Forelimb muscle (tissue), 1 donor: ENCODE measurements around the gene AGAP6. TPM values are rescaled to one million over a fixed set of nuclear protein-coding genes. Genes with fewer than 3 reads are reported as not detected.
"Not testable (repeated sequence)": the region's sequence is repeated elsewhere in the genome, so short reads cannot be mapped to it uniquely, and the experiment has no call there.

Source experiments
- DNase-seq: peaks from one replicate; pipeline ENCODE4 v3.0.0-alpha.2; 2013; ENCODE audit warnings: low read depth
- polyA plus RNA-seq: library from polyadenylated mRNA; unstranded; fragments of 120-200 nt; gene quantifications from one replicate; pipeline ENCODE4 v1.2.1, GENCODE V29; 2013; ENCODE audit not compliant: insufficient read length

AGAP6 gene
- polyA plus RNA-seq, 1 donor: 18.5 TPM

DNA sequence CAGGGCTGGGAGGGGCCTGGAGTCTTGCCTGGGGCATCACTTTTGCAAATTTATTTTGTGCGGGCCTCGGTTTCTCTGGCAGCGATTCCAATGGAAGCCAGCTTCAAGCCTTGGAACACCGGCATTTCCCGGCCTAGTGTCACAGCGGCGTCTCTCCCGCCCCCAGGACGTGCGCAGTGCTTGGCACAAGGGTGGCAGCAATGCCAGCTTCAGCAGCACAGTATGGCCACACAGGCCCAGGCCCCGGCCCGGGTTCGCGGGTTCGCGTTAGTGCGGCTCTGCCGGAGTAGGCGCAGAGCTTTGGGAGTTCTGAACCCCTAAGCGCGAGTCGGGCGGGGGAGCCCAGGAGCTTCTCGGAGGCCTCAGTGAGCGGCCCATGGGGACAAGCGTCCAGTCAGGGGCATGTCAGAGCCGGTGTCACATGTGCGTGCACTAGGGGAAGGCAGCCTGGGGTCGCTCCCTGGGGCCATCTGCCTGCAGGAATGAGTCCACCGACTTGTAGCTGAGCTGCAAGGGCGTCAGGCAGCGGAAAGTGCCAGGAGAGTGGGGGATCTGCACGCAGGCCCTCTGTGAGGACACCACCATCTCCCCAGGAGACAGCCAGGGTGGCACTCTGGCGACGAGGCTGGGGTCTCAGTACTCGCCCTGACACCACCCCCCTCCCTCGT, 36.6 kb downstream of the AGAP6 start:
- not testable (repeated sequence) for DNase-seq

- no peak for DNase-seq
Measured at GRCh38 chr10:50025627-50026026, 37.4 kb downstream of the AGAP6 start.

DNA sequence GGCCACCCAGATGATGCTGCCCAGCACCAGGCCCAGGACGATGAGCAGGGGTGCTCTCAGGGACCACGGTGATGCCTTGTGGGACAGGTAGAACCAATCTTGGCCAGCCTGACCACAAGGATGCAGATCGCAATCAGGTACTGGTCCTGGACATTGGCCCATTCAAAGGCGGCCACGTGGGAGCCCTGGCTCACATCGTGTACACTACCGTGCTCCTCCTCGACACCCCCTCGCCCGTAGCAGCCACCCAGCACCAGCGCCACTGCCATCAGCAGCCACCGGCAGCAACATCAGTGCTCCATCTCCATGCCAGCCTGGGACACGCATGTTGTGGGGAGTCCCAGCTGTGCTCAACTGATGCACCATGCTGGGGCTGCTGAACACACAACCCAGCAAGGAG, 39.0 kb downstream of the AGAP6 start:
- DNase-seq: no peak

DNA sequence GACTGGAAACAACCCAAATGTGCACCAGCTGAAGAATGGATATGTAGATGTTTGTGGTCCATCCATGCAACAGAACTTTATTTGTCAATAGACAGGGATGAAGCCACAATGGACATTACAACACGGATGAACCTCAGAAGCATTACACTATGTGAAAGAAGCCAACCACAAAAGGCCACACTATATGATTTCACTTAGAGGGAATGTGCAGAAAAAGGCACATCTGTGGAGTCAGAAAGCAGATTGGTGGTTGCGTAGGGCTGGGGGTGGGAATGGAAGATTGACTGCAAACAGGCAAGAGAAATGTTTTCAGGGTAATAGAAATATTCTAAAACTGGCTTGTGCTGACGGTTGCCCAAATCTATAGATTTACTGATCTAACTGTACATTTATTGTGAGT, 45.3 kb downstream of the AGAP6 start:
- no peak for DNase-seq

- not testable (repeated sequence) for DNase-seq
Measured at GRCh38 chr10:50035337-50035736, 47.1 kb downstream of the AGAP6 start.

GRCh38 chr10:50044941-50045664, 56.9 kb downstream of the AGAP6 start:
- DNase-seq: no peak

DNA sequence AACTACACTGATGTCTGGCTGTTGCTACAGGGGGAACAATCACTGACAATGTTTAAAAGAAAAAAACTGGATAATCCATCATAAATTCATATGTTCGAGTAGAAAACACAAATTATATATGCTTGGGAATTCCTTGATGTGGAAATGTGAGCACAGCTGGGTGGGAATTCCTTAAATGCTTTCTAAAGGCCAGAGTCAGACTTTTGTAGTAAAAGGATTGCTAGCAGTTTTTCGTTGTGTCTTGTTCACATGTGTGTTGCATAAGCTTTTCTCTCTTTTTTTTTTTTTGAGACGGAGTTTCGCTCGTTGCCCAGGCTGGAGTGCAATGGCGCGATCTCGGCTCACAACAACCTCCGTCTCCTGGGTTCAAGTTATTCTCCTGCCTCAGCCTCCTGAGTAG, 58.3 kb downstream of the AGAP6 start:
- not testable (repeated sequence) for DNase-seq

DNA sequence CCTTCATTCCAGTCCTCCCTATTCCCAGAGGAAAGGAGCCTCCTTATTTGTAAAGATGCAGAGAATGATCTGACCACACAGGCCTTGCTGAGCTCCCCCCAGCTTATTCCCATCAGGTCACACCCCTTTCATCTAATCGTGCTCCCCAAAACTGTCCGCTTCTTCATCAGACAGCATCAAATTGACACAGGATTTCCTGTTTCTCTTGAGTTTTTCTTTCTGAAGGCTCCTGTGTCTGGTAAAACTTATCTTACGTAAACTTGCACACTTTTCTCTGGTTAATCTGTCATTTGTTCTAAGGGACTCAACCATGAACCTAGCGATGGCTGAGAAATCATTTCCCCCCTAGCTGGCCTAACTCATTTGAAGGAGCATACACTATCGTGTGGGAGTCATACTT, 59.4 kb downstream of the AGAP6 start:
- DNase-seq: not testable (repeated sequence)

DNA sequence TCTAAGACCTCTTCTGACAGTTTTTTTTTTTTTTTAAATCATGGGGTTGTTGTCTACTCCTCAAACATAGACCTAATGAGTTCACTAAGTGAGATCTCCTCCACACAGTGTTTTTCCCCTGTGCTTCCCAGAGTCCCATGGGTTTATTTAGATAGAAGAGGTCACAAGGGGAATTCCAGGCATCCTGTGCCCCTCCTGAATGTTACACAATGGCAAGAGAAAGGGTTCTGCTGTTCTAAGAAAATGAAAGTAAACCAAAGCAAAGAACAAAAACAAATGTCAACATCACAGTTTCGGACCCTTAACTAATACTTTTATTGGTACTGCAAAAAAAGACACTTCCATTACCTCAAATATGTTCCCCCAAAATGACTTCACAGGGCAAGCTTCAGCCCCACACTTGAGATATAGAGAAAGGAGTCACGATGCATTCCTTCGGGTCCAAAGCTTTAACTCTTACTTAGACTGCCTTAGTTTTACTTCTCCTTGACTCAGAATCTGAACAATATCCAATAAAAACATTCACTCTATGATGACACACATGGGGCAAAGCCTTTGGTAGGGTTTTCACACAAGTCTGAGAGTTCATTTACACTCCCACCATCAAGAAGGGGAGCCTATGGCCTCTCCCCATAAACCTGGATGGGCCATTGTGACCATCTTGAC, 63.9 kb downstream of the AGAP6 start:
- not testable (repeated sequence) for DNase-seq

- DNase-seq: not testable (repeated sequence)
Measured at GRCh38 chr10:50052778-50053376, 64.7 kb downstream of the AGAP6 start.

GRCh38 chr10:50055494-50056292, 67.5 kb downstream of the AGAP6 start:
- DNase-seq: not testable (repeated sequence)

DNA sequence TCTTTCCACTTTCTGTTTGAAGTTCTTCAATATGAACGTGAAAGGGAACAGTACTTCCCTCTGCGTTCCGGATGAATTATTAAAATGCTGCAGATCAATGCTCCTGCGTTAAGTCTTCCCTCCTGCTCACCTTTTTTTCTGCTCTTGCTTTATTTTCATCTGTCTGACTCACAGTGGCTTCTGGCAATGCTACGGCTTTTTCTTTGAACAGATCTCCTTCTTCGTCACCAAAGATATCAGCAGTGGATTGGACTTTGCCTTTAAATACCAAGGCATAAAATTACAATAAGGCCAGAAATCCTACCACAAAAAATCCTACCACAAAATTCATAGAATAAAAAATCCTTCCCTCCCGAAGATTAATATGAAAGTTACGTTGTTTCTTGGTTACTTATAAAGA, 68.4 kb downstream of the AGAP6 start:
- DNase-seq: not testable (repeated sequence)

GRCh38 chr10:50058727-50059126, 70.5 kb downstream of the AGAP6 start:
- DNase-seq: not testable (repeated sequence)

DNA sequence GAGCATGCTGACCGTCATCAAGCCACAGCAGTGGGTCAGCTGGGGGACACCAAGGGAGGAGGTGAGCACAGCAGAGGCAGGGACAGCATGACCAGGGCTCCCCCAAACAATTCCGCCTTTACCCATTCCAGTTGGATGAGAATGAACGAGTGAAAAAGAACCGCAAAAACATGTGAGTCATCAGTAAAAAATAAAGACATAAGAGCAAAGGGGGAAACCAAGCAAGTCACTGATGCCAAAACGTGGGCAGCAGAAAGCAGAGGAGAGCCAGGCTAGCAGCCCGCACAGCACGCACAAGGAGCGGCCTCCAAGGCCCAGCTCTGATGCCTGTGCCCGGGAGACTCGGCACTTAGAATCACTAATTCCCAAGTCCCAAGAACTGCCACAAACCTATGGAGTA, 71.7 kb downstream of the AGAP6 start:
- DNase-seq: not testable (repeated sequence)

Other genes starting within 250 kb of the AGAP6 start
- 0.66 TPM for gene OGDHL, start 226.1 kb upstream of the AGAP6 start, polyA plus RNA-seq
- gene PARG, start 46.4 kb upstream of the AGAP6 start, polyA plus RNA-seq: 19.7 TPM
- 15.4 TPM for gene TIMM23B, start 46.4 kb upstream of the AGAP6 start, polyA plus RNA-seq
- gene WASHC2A, start 79.5 kb downstream of the AGAP6 start, polyA plus RNA-seq: 27.2 TPM